ENCODE measurements around the gene GABBR2. TPM values are rescaled to one million over a fixed set of nuclear protein-coding genes. Genes with fewer than 3 reads are reported as not detected.

GABBR2 gene
- total RNA-seq, 1 donor from 2014 or later: 0.75 TPM

DNA sequence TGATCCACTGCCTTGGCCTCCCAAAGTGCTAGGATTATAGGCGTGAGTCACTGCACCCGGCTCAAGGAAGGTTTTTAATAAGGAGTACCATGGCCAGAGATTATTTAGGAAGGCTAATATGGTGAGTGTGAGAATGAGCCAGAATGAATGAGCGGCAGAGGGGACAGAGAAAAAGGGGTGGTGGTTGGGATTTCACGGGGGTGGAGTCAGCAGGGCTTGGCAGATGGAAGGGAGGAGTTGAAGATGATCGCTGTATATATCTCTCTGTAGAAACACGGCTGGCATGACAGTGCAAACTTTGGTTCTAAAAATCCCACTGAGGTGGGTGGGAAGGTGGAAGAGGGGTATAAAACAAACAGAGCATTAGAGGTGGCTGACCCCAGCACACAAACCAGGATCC lies 276.6 kb downstream of the GABBR2 start:
- TF ChIP-seq, protein P1, sequence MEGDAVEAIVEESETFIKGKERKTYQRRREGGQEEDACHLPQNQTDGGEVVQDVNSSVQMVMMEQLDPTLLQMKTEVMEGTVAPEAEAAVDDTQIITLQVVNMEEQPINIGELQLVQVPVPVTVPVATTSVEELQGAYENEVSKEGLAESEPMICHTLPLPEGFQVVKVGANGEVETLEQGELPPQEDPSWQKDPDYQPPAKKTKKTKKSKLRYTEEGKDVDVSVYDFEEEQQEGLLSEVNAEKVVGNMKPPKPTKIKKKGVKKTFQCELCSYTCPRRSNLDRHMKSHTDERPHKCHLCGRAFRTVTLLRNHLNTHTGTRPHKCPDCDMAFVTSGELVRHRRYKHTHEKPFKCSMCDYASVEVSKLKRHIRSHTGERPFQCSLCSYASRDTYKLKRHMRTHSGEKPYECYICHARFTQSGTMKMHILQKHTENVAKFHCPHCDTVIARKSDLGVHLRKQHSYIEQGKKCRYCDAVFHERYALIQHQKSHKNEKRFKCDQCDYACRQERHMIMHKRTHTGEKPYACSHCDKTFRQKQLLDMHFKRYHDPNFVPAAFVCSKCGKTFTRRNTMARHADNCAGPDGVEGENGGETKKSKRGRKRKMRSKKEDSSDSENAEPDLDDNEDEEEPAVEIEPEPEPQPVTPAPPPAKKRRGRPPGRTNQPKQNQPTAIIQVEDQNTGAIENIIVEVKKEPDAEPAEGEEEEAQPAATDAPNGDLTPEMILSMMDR (conservative IDR thresholded peaks at IDR 0.05; ENCODE audit: low read depth, low read length): no peak
- DNase-seq (ENCODE audit: low read depth): no peak

DNA sequence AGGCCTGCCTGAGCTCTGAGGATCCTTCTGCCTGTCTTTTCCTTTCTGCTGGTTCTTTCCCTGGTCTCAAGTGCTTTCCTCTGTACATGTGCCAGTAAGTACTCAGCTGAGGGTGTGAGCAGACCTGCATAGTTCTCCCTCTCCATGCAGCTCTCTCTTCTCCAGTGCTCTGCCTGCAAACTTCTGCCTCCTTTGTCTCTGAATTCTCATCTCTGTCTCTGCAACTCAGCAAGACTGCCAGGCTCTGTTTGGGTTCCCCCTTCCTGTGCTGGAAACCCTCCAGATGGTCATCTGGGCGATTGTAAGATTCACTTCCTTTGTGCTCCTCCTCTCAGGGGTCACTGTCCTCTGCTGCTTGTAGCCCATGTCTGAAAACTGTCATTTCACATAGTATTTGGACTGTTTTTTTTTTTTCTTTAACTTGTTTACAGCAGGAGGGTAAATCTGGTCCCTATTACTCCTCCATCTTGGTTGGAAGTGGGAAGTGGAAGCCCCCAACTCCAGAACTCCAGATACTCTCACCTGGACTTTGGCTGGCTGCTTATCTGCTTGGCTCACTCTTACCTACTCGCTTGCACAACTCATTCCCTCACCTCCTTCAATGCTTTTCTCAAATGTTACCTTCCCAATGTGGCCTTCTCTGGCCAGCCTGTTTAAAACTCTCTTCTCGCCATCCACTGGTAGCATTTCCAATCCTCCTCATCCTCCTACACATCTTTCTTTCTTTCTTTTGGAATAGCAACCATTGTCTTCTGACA lies 278.0 kb downstream of the GABBR2 start:
- H3K4me3 ChIP-seq (ENCODE audit: low read depth, low read length): no peak overlapping the region
- TF ChIP-seq, protein P1 (conservative IDR thresholded peaks at IDR 0.05; ENCODE audit: low read depth, low read length): no peak
- no peak for DNase-seq (ENCODE audit: low read depth)

More for the DNA sequence above, 276.6 kb downstream of the GABBR2 start:
- H3K4me3 ChIP-seq (ENCODE audit: low read depth, low read length): no peak overlapping the region

DNA sequence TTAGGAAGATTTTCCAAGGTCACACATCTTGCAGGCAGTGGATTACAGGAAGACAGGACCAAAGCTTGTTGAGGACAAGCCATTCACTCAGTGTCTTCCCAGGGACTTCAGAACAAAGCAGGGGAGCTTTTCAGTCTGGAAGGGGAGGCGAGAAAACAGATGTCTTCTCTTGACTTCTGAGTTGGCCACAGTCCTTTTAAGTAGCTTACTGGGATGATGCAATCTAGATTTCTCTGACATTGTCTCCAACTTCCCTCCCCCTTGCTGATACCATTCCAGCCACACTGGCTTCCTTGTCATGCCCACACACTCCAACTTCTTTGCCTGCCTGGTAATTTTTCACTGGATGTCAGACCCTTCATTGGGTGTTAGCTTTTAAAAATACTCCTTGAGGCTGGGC lies 279.1 kb downstream of the GABBR2 start:
- no peak for DNase-seq (ENCODE audit: low read depth)
- TF ChIP-seq, protein P1 (conservative IDR thresholded peaks at IDR 0.05; ENCODE audit: low read depth, low read length): no peak
- no peak overlapping the region for H3K4me3 ChIP-seq (ENCODE audit: low read depth, low read length)

DNA sequence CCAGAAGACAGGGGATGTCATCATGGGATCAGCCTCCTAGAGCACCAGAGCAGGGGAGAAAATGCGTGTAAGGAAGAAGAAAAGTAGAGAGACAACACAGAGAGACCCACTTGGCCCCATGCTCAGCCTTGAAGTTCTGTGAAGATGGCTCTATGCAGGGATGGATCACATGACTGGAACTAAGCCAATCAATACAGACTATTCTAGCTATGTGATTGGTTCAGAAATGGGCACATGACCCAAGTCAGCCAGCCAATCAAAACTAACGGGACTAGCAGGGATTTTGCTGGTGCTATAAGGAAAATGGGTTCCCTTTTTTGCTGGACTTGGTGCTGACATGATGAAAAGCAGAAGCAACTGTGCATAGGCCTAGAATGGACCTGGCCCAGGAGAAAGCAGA lies 280.3 kb downstream of the GABBR2 start:
- H3K4me3 ChIP-seq (ENCODE audit: low read depth, low read length): no peak overlapping the region
- TF ChIP-seq, protein P1 (conservative IDR thresholded peaks at IDR 0.05; ENCODE audit: low read depth, low read length): no peak
- no peak for DNase-seq (ENCODE audit: low read depth)

DNA sequence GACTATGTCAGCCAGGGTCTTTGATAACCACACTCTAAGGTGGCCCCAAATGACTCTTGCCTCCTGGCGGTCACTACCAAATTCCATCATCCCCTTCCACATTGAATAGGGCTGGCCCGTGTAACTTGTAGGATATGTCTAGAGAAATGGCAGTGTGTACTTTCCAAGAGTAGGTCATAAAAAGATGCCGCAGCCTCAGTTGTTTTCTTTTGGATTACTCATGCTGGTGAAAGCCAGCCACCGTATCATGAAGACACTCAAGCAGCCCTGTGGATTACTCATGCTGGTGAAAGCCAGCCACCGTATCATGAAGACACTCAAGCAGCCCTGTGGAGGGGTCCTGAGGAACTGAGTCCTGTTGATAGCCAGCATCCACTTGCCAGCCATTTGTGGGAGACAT lies 281.2 kb downstream of the GABBR2 start:
- no peak for DNase-seq (ENCODE audit: low read depth)
- TF ChIP-seq, protein P1 (conservative IDR thresholded peaks at IDR 0.05; ENCODE audit: low read depth, low read length): no peak
- H3K4me3 ChIP-seq (ENCODE audit: low read depth, low read length): no peak overlapping the region

DNA sequence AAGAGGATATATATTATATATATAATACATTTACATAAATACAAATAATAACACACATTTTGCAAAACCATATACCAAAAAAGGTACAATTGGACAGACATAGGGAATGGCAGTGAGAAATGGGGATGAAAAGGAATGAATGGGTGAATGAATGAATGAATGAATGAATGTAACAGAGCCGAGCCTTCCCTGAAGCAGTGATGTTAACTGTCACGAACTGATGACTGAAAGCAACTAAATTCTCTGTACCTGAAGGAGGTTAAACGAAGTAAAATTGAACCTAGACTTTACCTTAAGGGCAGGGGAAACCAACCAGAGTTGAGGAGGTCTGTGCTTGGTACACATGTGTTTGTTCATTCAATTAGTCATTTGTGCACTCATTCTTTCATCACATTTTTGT lies 283.7 kb downstream of the GABBR2 start:
- TF ChIP-seq, protein P1 (conservative IDR thresholded peaks at IDR 0.05; ENCODE audit: low read depth, low read length): no peak
- DNase-seq (ENCODE audit: low read depth): no peak
- no peak overlapping the region for H3K4me3 ChIP-seq (ENCODE audit: low read depth, low read length)

DNA sequence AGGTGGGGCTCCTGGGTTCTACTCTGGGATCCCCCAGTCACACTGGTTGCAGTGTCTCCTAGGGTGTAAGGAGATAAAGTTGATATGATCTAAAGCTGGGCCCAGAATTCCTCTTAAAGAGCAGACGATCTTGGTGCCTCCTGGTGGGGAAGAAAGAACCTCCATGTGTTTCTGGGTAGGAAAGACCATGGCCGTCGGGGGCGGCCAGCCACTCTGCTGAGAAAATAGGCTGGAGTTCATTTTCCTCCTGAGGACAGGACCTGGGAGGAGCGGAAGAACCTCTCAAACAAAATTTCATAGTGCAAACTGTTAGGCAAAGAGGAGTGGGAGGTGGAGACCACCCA lies 289.5 kb downstream of the GABBR2 start:
- DNase-seq (ENCODE audit: low read depth): no peak
- H3K4me3 ChIP-seq (ENCODE audit: low read depth, low read length): no peak overlapping the region
- TF ChIP-seq, protein P1 (conservative IDR thresholded peaks at IDR 0.05; ENCODE audit: low read depth, low read length): no peak
